ENCODE results near the gene LRRC74B.

DNA sequence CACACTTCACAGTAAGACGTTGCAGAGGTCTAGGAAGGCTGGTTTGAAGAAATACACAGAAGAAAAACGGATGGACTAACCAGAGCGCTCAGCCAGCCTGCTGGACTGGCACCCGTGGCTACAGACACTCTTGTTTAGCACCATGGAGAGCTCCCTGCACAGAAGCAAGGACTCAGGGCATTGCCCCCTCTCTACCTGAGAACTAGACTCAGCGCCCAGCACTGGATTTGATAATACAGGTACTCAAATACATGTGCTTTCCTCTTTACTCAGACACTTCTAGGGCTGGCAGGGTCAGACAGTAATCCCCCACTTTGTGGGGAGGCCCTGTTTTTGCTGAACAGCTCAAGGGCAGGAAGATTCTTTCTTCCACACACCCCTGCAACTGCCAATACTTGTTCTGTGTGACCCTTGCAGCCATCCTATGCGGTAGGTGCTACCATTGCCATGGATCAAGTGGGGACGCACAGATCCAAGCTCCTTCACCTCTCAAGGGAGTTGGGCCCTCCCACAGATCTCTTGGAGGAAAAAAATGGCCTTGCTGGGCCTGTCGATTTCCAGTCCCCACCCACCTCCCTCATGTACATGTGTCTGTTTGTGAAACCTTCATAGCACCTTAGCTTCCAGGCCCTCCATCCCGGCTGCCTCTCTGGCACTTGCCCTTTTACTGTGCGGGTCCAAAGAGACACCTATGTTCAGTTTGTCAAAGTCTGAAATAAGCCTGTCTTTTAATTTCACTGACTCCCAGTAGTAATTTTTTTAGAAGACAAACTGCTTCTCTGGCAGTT is 35.9 kb upstream of the LRRC74B start:
- TF ChIP-seq, protein P1, sequence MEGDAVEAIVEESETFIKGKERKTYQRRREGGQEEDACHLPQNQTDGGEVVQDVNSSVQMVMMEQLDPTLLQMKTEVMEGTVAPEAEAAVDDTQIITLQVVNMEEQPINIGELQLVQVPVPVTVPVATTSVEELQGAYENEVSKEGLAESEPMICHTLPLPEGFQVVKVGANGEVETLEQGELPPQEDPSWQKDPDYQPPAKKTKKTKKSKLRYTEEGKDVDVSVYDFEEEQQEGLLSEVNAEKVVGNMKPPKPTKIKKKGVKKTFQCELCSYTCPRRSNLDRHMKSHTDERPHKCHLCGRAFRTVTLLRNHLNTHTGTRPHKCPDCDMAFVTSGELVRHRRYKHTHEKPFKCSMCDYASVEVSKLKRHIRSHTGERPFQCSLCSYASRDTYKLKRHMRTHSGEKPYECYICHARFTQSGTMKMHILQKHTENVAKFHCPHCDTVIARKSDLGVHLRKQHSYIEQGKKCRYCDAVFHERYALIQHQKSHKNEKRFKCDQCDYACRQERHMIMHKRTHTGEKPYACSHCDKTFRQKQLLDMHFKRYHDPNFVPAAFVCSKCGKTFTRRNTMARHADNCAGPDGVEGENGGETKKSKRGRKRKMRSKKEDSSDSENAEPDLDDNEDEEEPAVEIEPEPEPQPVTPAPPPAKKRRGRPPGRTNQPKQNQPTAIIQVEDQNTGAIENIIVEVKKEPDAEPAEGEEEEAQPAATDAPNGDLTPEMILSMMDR (IDR thresholded peaks at IDR 0.05; ENCODE audit: insufficient read depth, low read depth, low read length) = no peak
- no peak for TF ChIP-seq EZH2 (IDR thresholded peaks at IDR 0.05; ENCODE audit: insufficient read depth, low read length)
